ENCODE data around the gene REC8. TPM values are rescaled to one million over a fixed set of nuclear protein-coding genes. Genes with fewer than 3 reads are reported as not detected.

REC8 gene
- total RNA-seq, 1 experiment from 2014 or later = 7.6 TPM

- Histone ChIP-seq H3K4me1 (ENCODE audit: control insufficient read depth in 1 of 2, insufficient read depth in 2 of 2, low read length in 2 of 2) (no peaks in the 10 kb centered on the region), H4K20me1 (ENCODE audit: insufficient read depth) (no peaks in the 10 kb centered on the region), H3K27me3 (ENCODE audit: insufficient read depth, low read length) (no peaks in the 10 kb centered on the region), H3K36me3 (ENCODE audit: control insufficient read depth in 1 of 2, insufficient read depth in 2 of 2, low read length in 2 of 2) (peaks cover 10 to 31% of the 10 kb centered on the region in 2 experiments), H2AFZ (ENCODE audit: low read depth, low read length, poor library complexity, severe bottlenecking) (no peak overlapping the region), H3K9ac (ENCODE audit: low read length) (no peak overlapping the region), H3K9me2 (ENCODE audit: insufficient read depth) (no peaks in the 10 kb centered on the region), H3K27ac (ENCODE audit: low read depth, low read length) (no peak overlapping the region), H3K9me3 (ENCODE audit: control insufficient read depth in 1 of 2, insufficient read depth in 1 of 2, low read depth in 1 of 2, low read length in 2 of 2) (peaks cover 3 to 10% of the 10 kb centered on the region in 2 experiments; a peak in 1 of 4 replicates), H3K4me2 (ENCODE audit: low read length) (no peak overlapping the region), H3K79me2 (ENCODE audit: insufficient read depth, low read length) (no peaks in the 10 kb centered on the region), H3K4me3 (replicated peaks in 1 of 2; ENCODE audit: low read depth in 1 of 2, low read length in 2 of 2) (no peak overlapping the region)
- DNase-seq (ENCODE audit: low read depth, low spot score) (no peak), ATAC-seq (no peak)
- CTCF ChIA-PET = no interaction called here
- BruUV-seq (replicated peaks) = no TSS peak
- RAD21 ChIA-PET (ENCODE audit: low non-redundant PET in 1 of 2, low total read pairs in 2 of 2, uncharacterized antibody in 2 of 2, unreplicated experiment in 2 of 2) = no interaction called here
- TF ChIP-seq FOSL1 (IDR thresholded peaks at IDR 0.05; ENCODE audit: low read depth) (no peak), TCF7L2 (IDR thresholded peaks at IDR 0.05; ENCODE audit: borderline replicate concordance, extremely low read depth, insufficient read depth, insufficient read length) (no peak), EZH2phosphoT487 (IDR thresholded peaks at IDR 0.05; ENCODE audit: borderline replicate concordance) (no peak), CEBPB (IDR thresholded peaks at IDR 0.05; ENCODE audit: low read depth) (no peak), POLR2AphosphoS5 (IDR thresholded peaks at IDR 0.05; ENCODE audit: low read depth, low read length) (no peak), ZBTB33 (IDR thresholded peaks at IDR 0.05; ENCODE audit: extremely low read depth, insufficient replicate concordance, low read length) (no peak), POLR2A (IDR thresholded peaks at IDR 0.05; ENCODE audit: borderline replicate concordance, extremely low read depth, insufficient read depth, insufficient read length) (no peak), SP1 (IDR thresholded peaks at IDR 0.05; ENCODE audit: low read depth) (no peak), ATF3 (IDR thresholded peaks at IDR 0.05) (no peak), MAX (IDR thresholded peaks at IDR 0.05) (no peak), RAD21 (IDR thresholded peaks at IDR 0.05; ENCODE audit: low read depth) (no peak), JUND (IDR thresholded peaks at IDR 0.05) (no peak)
- intact Hi-C loops (cut with micrococcal nuclease) = no loop called here
- POLR2A ChIA-PET = no interaction called here
Observed at GRCh38 chr14:24204163-24205146, 32.6 kb downstream of the REC8 start.

Data from HCT116 (cell line).